Panc1 (cell line): Measurements from ENCODE around the gene AGT. TPM values are rescaled to one million over a fixed set of nuclear protein-coding genes. Genes with fewer than 3 reads are reported as not detected.

ENCODE experiments used
- ATAC-seq: fragments of 200-7000 bp; cut with Tn5 transposase; 2 replicates; pipeline ENCODE4 v1.9.1; 2020; ENCODE audit warnings: mild to moderate bottlenecking, moderate library complexity
- BruUV-seq: library from RNA; stranded (reverse); fragments of 400-500 nt; replicated peaks from 2 replicates; lab custom pipeline; 2021; lab: Mats Ljungman, UMichigan
- CTCF ChIA-PET: fragments of 300-600 bp; sonication (Branson Sonifier 250); formaldehyde crosslinking; loops from one replicate; lab custom pipeline; 2022; ENCODE audit warnings: antibody characterized with exemption; lab: Charles Lee
- POLR2A ChIA-PET: fragments of 300-600 bp; sonication (Branson Sonifier 250); formaldehyde crosslinking; loops from one replicate; lab custom pipeline; 2022; ENCODE audit warnings: antibody characterized with exemption; lab: Charles Lee
- DNase-seq: peaks from one replicate; pipeline ENCODE4 v3.0.0-alpha.2; 2010; ENCODE audit warnings: low read depth, low spot score
- H3K27ac ChIP-seq: 2 replicates; pipeline ENCODE4 v1.5.1; 2011; ENCODE audit warnings: mild to moderate bottlenecking, low read length, inconsistent platforms
- H3K27me3 ChIP-seq: fragments of 200-500 bp; sonication (Bioruptor generic); 2 replicates; pipeline ENCODE4 v1.6.0; 2014; ENCODE audit warnings: low read length, inconsistent platforms; ENCODE audit not compliant: control insufficient read depth, insufficient read depth
- H3K36me3 ChIP-seq: fragments of 200-500 bp; sonication (Bioruptor generic); 2 replicates; pipeline ENCODE4 v1.5.1; 2014; ENCODE audit warnings: inconsistent platforms, mild to moderate bottlenecking, low read length, moderate library complexity; ENCODE audit not compliant: control insufficient read depth, insufficient read depth
- H3K4me1 ChIP-seq: 2 replicates; pipeline ENCODE4 v1.5.1; 2011; ENCODE audit warnings: inconsistent platforms, mild to moderate bottlenecking, low read length, moderate library complexity; ENCODE audit not compliant: control insufficient read depth, insufficient read depth
- H3K4me3 ChIP-seq, 2 experiments: 2 replicates each; pipeline ENCODE4 v1.5.1; 2011 to 2012; ENCODE audit warnings: low read depth in 2 of 2, low read length in 2 of 2, mild to moderate bottlenecking in 2 of 2, inconsistent platforms in 1 of 2, moderate library complexity in 1 of 2
- H3K9me3 ChIP-seq: fragments of 200-500 bp; sonication (Bioruptor generic); 2 replicates; pipeline ENCODE4 v1.5.1; 2014; ENCODE audit warnings: low read depth, mild to moderate bottlenecking, inconsistent platforms, low read length, moderate library complexity; ENCODE audit not compliant: control insufficient read depth, insufficient read depth
- CTCF ChIP-seq: fragments of 450-650 bp; IDR thresholded peaks from 2 replicates; pipeline ENCODE4 v1.5.1; 2017; ENCODE audit warnings: mild to moderate bottlenecking
- POLR2AphosphoS5 ChIP-seq: IDR thresholded peaks from 2 replicates; pipeline ENCODE4 v1.6.1; 2012; ENCODE audit warnings: mild to moderate bottlenecking, low read depth, low read length, moderate library complexity
- SIN3A ChIP-seq: IDR thresholded peaks from 2 replicates; pipeline ENCODE4 v1.6.1; 2012; ENCODE audit warnings: low read depth, mild to moderate bottlenecking, low read length, moderate library complexity, borderline replicate concordance; ENCODE audit not compliant: insufficient read depth
- TCF7L2 ChIP-seq: IDR thresholded peaks from 2 replicates; pipeline ENCODE4 v1.6.1; 2011; ENCODE audit warnings: mild to moderate bottlenecking, low read depth, low read length, inconsistent platforms
- in situ Hi-C: cut with HindIII; loops from 2 replicates; pipeline ENCODE4 v1.10.0; 2016; ENCODE audit warnings: low sequenced_read_pairs, low pct_unique_long_range_greater_than_20kb
- intact Hi-C: fragments of 100-400 bp; cut with micrococcal nuclease; formaldehyde crosslinking; loops from one replicate; pipeline ENCODE4 v1.10.0; 2022; ENCODE audit not compliant: unreplicated experiment
- total RNA-seq: library from RNA; stranded (reverse); gene quantifications from one replicate; pipeline ENCODE4 v1.2.1, GENCODE V29; 2021; ENCODE audit not compliant: unreplicated experiment
- TF ChIP-seq, protein P1 (sequence below), 2 experiments: IDR thresholded peaks; 2 replicates each; pipeline ENCODE4 v1.6.1; 2011 to 2012; ENCODE audit warnings: low read depth in 2 of 2, control low read depth in 1 of 2, low read length in 1 of 2, mild to moderate bottlenecking in 1 of 2, moderate library complexity in 1 of 2; ENCODE audit not compliant: insufficient read depth in 1 of 2

The AGT gene
- total RNA-seq, 1 experiment from 2014 or later = 0.87 TPM

DNA sequence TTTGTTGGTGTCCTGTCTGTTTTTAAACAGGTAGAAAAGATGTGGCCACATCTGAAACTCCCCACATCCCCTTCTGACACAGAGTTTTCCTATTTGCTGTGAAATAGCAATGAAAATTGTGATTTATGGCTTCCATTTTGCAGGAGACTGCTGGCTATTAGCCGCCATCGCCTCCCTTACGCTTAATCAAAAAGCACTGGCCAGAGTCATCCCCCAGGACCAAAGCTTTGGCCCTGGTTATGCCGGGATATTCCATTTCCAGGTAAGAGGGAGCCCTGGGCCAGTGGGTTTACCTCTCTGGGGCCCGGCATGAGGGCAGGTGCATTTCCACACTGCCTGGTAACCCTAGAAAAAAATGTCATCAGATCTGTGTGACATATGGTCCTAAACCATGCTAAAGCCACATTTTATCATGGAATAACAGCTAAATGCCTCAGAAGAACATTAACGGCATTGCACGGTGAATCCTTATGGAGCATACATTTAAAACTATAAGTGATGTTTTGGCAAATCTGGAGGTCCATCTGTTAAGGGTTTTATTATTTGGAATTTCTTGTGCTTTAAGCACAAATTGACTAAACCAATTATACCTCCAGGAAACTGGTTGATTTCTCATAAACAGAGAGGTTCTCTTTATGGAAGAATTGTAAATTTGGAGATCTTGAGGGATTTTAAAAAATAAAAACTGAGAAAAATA lies 45.6 kb upstream of the AGT start:
- H3K4me3 ChIP-seq = no peak overlapping the region
- CTCF ChIA-PET = no interaction called here
- no peaks in the 10 kb centered on the region for H3K36me3 ChIP-seq
- BruUV-seq = no TSS peak
- ATAC-seq = no peak
- H3K27me3 ChIP-seq = no peaks in the 10 kb centered on the region
- in situ Hi-C loops = no loop called here
- no peaks in the 10 kb centered on the region for H3K9me3 ChIP-seq
- intact Hi-C loops = no loop called here
- TF ChIP-seq SIN3A = no peak
- TF ChIP-seq TCF7L2 = no peak
- no peak for TF ChIP-seq POLR2AphosphoS5
- TF ChIP-seq, protein P1, sequence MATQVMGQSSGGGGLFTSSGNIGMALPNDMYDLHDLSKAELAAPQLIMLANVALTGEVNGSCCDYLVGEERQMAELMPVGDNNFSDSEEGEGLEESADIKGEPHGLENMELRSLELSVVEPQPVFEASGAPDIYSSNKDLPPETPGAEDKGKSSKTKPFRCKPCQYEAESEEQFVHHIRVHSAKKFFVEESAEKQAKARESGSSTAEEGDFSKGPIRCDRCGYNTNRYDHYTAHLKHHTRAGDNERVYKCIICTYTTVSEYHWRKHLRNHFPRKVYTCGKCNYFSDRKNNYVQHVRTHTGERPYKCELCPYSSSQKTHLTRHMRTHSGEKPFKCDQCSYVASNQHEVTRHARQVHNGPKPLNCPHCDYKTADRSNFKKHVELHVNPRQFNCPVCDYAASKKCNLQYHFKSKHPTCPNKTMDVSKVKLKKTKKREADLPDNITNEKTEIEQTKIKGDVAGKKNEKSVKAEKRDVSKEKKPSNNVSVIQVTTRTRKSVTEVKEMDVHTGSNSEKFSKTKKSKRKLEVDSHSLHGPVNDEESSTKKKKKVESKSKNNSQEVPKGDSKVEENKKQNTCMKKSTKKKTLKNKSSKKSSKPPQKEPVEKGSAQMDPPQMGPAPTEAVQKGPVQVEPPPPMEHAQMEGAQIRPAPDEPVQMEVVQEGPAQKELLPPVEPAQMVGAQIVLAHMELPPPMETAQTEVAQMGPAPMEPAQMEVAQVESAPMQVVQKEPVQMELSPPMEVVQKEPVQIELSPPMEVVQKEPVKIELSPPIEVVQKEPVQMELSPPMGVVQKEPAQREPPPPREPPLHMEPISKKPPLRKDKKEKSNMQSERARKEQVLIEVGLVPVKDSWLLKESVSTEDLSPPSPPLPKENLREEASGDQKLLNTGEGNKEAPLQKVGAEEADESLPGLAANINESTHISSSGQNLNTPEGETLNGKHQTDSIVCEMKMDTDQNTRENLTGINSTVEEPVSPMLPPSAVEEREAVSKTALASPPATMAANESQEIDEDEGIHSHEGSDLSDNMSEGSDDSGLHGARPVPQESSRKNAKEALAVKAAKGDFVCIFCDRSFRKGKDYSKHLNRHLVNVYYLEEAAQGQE (IDR thresholded peaks at IDR 0.05; ENCODE audit: insufficient read depth in 1 of 2, low read depth in 2 of 2, low read length in 1 of 2) = no peak
- TF ChIP-seq CTCF = no peak
- no peak overlapping the region for H3K27ac ChIP-seq
- no peak for DNase-seq
- POLR2A ChIA-PET = no interaction called here
- no peaks in the 10 kb centered on the region for H3K4me1 ChIP-seq

GRCh38 chr1:230758709-230759368 lies 44.9 kb upstream of the AGT start:
- Histone ChIP-seq H3K27ac (no peak overlapping the region), H3K36me3 (no peaks in the 10 kb centered on the region), H3K4me1 (no peaks in the 10 kb centered on the region), H3K9me3 (no peaks in the 10 kb centered on the region), H3K27me3 (no peaks in the 10 kb centered on the region), H3K4me3 (no peak overlapping the region)
- ATAC-seq (no peak), DNase-seq (no peak)
- BruUV-seq = no TSS peak
- ChIA-PET CTCF (no interaction called here), POLR2A (no interaction called here)
- no peak for TF ChIP-seq POLR2AphosphoS5
- TF ChIP-seq, protein P1 (IDR thresholded peaks at IDR 0.05; ENCODE audit: insufficient read depth in 1 of 2, low read depth in 2 of 2, low read length in 1 of 2) = no peak
- no peak for TF ChIP-seq TCF7L2
- no peak for TF ChIP-seq CTCF
- intact Hi-C loops (no loop called here), in situ Hi-C loops (no loop called here)
